OCI-LY1 (cell line): ENCODE results near the gene SPACA7.

Source experiments
- H2AFZ ChIP-seq: fragments of 200-600 bp; sonication (generic), shearing (Covaris generic); 2 replicates; pipeline ENCODE4 v1.6.0; 2014; ENCODE audit warnings: antibody characterized with exemption, mild to moderate bottlenecking, low read length
- H3F3A ChIP-seq: fragments of 200-600 bp; sonication (generic), shearing (Covaris generic); 2 replicates; pipeline ENCODE4 v1.6.0; 2014; ENCODE audit warnings: mild to moderate bottlenecking, antibody characterized with exemption, low read length, moderate library complexity; ENCODE audit not compliant: insufficient read depth
- H3K27ac ChIP-seq: fragments of 200-600 bp; sonication (generic); 2 replicates; pipeline ENCODE4 v1.5.1; 2014; ENCODE audit warnings: low read length, mixed run types, mild to moderate bottlenecking, low read depth; ENCODE audit not compliant: poor library complexity, severe bottlenecking
- H3K27me3 ChIP-seq: fragments of 200-600 bp; sonication (generic); 2 replicates; pipeline ENCODE4 v1.6.0; 2014; ENCODE audit warnings: antibody characterized with exemption, mild to moderate bottlenecking, low read length, moderate library complexity; ENCODE audit not compliant: insufficient read depth
- H3K36me3 ChIP-seq: fragments of 200-600 bp; sonication (generic); 2 replicates; pipeline ENCODE4 v1.6.1; 2014; ENCODE audit warnings: mild to moderate bottlenecking, antibody characterized with exemption, low read length, moderate library complexity, mixed read lengths; ENCODE audit not compliant: insufficient read depth
- H3K4me1 ChIP-seq: fragments of 200-600 bp; sonication (generic); 2 replicates; pipeline ENCODE4 v1.5.1; 2014; ENCODE audit warnings: mild to moderate bottlenecking, low read length, moderate library complexity; ENCODE audit not compliant: insufficient read depth, severe bottlenecking
- H3K4me2 ChIP-seq: fragments of 200-600 bp; sonication (generic), shearing (Covaris generic); 2 replicates; pipeline ENCODE4 v1.6.1; 2014; ENCODE audit warnings: low read length
- H3K4me3 ChIP-seq: fragments of 200-600 bp; sonication (generic); 2 replicates; pipeline ENCODE4 v1.5.1; 2014; ENCODE audit warnings: low read length, low read depth, mild to moderate bottlenecking, mixed read lengths; ENCODE audit not compliant: poor library complexity, severe bottlenecking
- H3K79me2 ChIP-seq: fragments of 200-600 bp; shearing (Covaris generic); 2 replicates; pipeline ENCODE4 v1.6.1; 2016; ENCODE audit warnings: mixed run types, low read length, mixed read lengths; ENCODE audit not compliant: insufficient read depth
- H3K9ac ChIP-seq: fragments of 200-600 bp; sonication (generic), shearing (Covaris generic); 2 replicates; pipeline ENCODE4 v1.6.1; 2014; ENCODE audit warnings: mild to moderate bottlenecking, low read length, mixed read lengths
- H3K9me2 ChIP-seq: fragments of 200-600 bp; sonication (generic), shearing (Covaris generic); 2 replicates; pipeline ENCODE4 v1.6.1; 2014; ENCODE audit warnings: low read depth, mild to moderate bottlenecking, low read length, mixed read lengths
- H3K9me3 ChIP-seq: fragments of 200-600 bp; shearing (Covaris generic); 2 replicates; pipeline ENCODE4 v1.6.1; 2014; ENCODE audit warnings: low read length, mixed read lengths
- H4K20me1 ChIP-seq: fragments of 200-600 bp; sonication (generic), shearing (Covaris generic); 2 replicates; pipeline ENCODE4 v1.6.0; 2016; ENCODE audit warnings: mild to moderate bottlenecking, low read length; ENCODE audit not compliant: insufficient read depth
- EZH2 ChIP-seq: fragments of 200-600 bp; sonication (generic), shearing (Covaris generic); IDR thresholded peaks from 2 replicates; pipeline ENCODE4 v1.8.0; 2017; ENCODE audit warnings: borderline replicate concordance, mixed run types, mild to moderate bottlenecking, antibody characterized with exemption, low read length, moderate library complexity, mixed read lengths
- TF ChIP-seq, protein P1 (sequence below): fragments of 200-600 bp; sonication (generic), shearing (Covaris generic); IDR thresholded peaks from 2 replicates; pipeline ENCODE4 v1.5.1; 2017; ENCODE audit warnings: mild to moderate bottlenecking, antibody characterized with exemption, low read length, moderate library complexity, mixed read lengths

The SPACA7 gene

DNA sequence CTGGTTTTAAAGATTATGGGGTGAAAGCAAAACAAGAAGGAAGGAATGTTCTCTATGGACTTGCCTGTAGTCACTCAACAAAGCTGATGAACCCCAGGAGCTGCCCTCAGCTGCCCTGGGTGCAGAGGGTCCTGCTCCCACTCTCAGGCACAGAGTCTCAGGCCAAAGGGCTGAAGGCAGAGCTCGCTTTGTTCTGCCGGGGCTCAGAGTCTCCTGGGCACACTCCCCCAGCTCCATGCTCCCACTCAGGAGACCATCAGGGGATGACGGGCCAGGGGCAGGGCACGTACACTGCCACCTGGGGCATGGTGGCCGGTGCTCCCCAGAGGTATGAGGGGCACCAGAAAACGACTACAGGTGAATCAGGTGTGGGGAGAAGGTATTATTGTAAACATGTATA lies 46.8 kb upstream of the SPACA7 start:
- TF ChIP-seq, protein P1, sequence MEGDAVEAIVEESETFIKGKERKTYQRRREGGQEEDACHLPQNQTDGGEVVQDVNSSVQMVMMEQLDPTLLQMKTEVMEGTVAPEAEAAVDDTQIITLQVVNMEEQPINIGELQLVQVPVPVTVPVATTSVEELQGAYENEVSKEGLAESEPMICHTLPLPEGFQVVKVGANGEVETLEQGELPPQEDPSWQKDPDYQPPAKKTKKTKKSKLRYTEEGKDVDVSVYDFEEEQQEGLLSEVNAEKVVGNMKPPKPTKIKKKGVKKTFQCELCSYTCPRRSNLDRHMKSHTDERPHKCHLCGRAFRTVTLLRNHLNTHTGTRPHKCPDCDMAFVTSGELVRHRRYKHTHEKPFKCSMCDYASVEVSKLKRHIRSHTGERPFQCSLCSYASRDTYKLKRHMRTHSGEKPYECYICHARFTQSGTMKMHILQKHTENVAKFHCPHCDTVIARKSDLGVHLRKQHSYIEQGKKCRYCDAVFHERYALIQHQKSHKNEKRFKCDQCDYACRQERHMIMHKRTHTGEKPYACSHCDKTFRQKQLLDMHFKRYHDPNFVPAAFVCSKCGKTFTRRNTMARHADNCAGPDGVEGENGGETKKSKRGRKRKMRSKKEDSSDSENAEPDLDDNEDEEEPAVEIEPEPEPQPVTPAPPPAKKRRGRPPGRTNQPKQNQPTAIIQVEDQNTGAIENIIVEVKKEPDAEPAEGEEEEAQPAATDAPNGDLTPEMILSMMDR: no peak
- TF ChIP-seq EZH2: no peak

DNA sequence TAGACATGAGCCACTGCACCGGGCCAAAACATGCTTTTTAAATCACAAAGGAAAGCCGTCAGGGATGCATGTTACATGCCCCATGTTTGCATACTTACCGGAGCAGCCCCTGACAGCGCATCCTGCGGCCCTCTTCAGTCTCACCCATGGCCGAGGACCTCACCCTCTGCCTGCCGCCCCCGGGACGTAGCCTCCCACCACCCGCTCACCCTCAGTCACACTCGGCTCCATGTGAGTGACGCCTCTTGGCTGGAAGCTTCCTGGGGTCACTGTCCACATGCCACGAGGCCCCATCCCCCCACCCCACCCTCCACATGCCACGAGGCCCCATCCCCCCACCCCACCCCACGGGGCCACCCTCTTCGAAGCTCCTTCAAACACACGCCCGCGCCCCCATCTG lies 46.1 kb upstream of the SPACA7 start:
- no peak overlapping the region for H3K4me2 ChIP-seq

More for the DNA sequence above, 46.8 kb upstream of the SPACA7 start:
- H3K9me3 ChIP-seq: no peaks in the 10 kb centered on the region
- H3K4me3 ChIP-seq: no peak overlapping the region
- no peaks in the 10 kb centered on the region for H3K4me1 ChIP-seq
- no peak overlapping the region for H3K27ac ChIP-seq
- H3K9ac ChIP-seq: no peak overlapping the region
- no peaks in the 10 kb centered on the region for H3F3A ChIP-seq
- no peak overlapping the region for H2AFZ ChIP-seq
- H3K27me3 ChIP-seq: peaks cover 15% of the 10 kb centered on the region; the same call in 1 of the 2 replicates
- no peaks in the 10 kb centered on the region for H3K9me2 ChIP-seq
- H3K36me3 ChIP-seq: no peaks in the 10 kb centered on the region
- H4K20me1 ChIP-seq: no peaks in the 10 kb centered on the region
- no peak overlapping the region for H3K4me2 ChIP-seq
- no peaks in the 10 kb centered on the region for H3K79me2 ChIP-seq

DNA sequence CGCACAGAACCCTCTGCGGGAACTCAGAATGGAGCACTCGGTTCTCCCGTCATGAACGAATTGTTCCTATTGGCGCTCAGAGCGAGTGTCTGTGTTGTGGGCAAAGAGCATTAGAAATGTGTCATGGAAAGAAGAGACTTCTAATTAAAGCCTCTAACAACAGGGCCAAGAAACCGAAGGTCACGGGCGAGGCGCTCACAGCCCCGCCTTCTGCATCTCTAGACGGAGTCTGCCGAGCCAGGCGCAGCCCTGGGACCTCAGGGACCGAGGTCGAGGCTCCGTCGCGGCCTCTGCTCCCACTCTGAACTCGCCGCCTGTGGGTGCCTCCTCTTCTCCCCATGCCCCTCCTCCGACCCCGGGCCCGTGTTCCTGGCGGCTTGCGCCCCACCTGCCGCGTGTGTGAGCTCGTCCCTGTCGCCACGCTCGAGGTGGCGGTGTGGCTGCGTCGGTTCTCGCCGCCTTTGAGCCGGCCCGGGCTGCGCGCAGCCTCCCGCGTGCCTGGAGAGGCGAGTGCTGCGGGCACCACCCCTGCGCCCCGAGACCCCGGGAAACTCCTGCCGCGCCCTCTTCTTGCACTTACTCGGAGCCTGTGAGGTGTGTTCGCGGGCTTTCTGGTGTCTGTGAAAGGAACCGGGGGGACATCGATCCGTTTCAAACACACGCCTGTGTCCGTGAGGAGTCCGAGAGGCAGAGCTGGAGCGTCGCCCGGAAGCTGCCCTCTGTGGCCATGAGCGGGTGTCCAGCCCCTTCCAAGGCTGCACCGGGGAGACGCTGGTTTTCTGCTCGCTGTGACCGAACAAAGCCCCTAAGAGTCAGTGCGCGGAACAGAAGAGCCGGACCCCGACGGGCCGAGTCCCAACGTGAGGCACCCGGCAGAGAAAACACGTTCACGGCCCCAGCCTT lies 45.4 kb upstream of the SPACA7 start:
- TF ChIP-seq, protein P1: no peak
- no peak for TF ChIP-seq EZH2
- Histone ChIP-seq H3F3A (no peaks in the 10 kb centered on the region), H3K9me2 (no peaks in the 10 kb centered on the region), H3K27ac (no peak overlapping the region), H3K4me2 (no peak overlapping the region), H3K4me3 (no peak overlapping the region), H3K79me2 (no peaks in the 10 kb centered on the region), H3K36me3 (no peaks in the 10 kb centered on the region), H4K20me1 (no peaks in the 10 kb centered on the region), H3K9me3 (no peaks in the 10 kb centered on the region), H3K9ac (no peak overlapping the region), H2AFZ (no peak overlapping the region), H3K27me3 (peaks cover 15% of the 10 kb centered on the region; the same call in 1 of the 2 replicates), H3K4me1 (no peaks in the 10 kb centered on the region)

More for the DNA sequence above, 46.1 kb upstream of the SPACA7 start:
- H3K79me2 ChIP-seq: no peaks in the 10 kb centered on the region
- no peaks in the 10 kb centered on the region for H3K4me1 ChIP-seq
- H3K36me3 ChIP-seq: no peaks in the 10 kb centered on the region
- no peak overlapping the region for H3K27ac ChIP-seq
- H3K27me3 ChIP-seq: peaks cover 15% of the 10 kb centered on the region; the same call in 1 of the 2 replicates
- H3K9ac ChIP-seq: no peak overlapping the region
- no peaks in the 10 kb centered on the region for H3F3A ChIP-seq
- TF ChIP-seq EZH2: no peak
- TF ChIP-seq, protein P1: no peak
- H2AFZ ChIP-seq: no peak overlapping the region
- H3K4me3 ChIP-seq: no peak overlapping the region
- H3K9me2 ChIP-seq: no peaks in the 10 kb centered on the region
- H4K20me1 ChIP-seq: no peaks in the 10 kb centered on the region
- no peaks in the 10 kb centered on the region for H3K9me3 ChIP-seq
